ENCODE measurements around the gene ATP8B3. TPM values are rescaled to one million over a fixed set of nuclear protein-coding genes. Genes with fewer than 3 reads are reported as not detected.

Gene ATP8B3
- total RNA-seq, 4 donors from 2014 or later = 1.3 to 2.0 (median 1.6) TPM; not detected in 1

- Histone ChIP-seq H3K27me3 (no peaks in the 10 kb centered on the region), H3K27ac (no peak overlapping the region), H3K4me3 (replicated peaks in 1 of 3) (no peak overlapping the region), H3K4me1 (peaks cover 12 to 37% of the 10 kb centered on the region in 2 donors), H3K36me3 (no peaks in the 10 kb centered on the region), H3K9me3 (no peaks in the 10 kb centered on the region)
- no peak for TF ChIP-seq POLR2A (IDR thresholded peaks at IDR 0.05)
- TF ChIP-seq CTCF (IDR thresholded peaks at IDR 0.05) = peak; percentile 30 to 92 (median 70)
- intact Hi-C loops (cut with DNase I) = no loop called here
- WGBS, 2 donors = 49 to 69% methylated on average over 12 to 20 of the region's 27 CpGs
- peak; percentile 65 to 69 for DNase-seq
Observed at GRCh38 chr19:1853295-1854038, 41.4 kb upstream of the ATP8B3 start.

GRCh38 chr19:1852581-1853128 is 40.6 kb upstream of the ATP8B3 start:
- no peak overlapping the region for H3K4me3 ChIP-seq (replicated peaks in 1 of 3)
- no peaks in the 10 kb centered on the region for H3K36me3 ChIP-seq
- WGBS, 2 donors = 91 to 95% methylated on average over 4 to 9 of the region's 9 CpGs
- no peaks in the 10 kb centered on the region for H3K9me3 ChIP-seq
- DNase-seq = no peak
- peaks cover 12 to 31% of the 10 kb centered on the region in 2 donors for H3K4me1 ChIP-seq
- H3K27ac ChIP-seq = no peak overlapping the region
- no peak for TF ChIP-seq POLR2A (IDR thresholded peaks at IDR 0.05)
- TF ChIP-seq CTCF (IDR thresholded peaks at IDR 0.05) = no peak
- intact Hi-C loops (cut with DNase I) = no loop called here
- H3K27me3 ChIP-seq = no peaks in the 10 kb centered on the region

GRCh38 chr19:1851654-1852580 is 39.8 kb upstream of the ATP8B3 start:
- H3K27me3 ChIP-seq = no peaks in the 10 kb centered on the region
- no peak overlapping the region for H3K4me3 ChIP-seq (replicated peaks in 1 of 3)
- WGBS, 2 donors = 38 to 42% methylated on average over 15 to 57 of the region's 66 CpGs
- H3K9me3 ChIP-seq = no peaks in the 10 kb centered on the region
- no peaks in the 10 kb centered on the region for H3K36me3 ChIP-seq
- TF ChIP-seq POLR2A (IDR thresholded peaks at IDR 0.05) (no peak), CTCF (IDR thresholded peaks at IDR 0.05) (no peak)
- no peak overlapping the region for H3K27ac ChIP-seq
- DNase-seq = no peak
- intact Hi-C loops (cut with DNase I) = no loop called here
- peaks cover 13 to 31% of the 10 kb centered on the region in 2 donors for H3K4me1 ChIP-seq

- WGBS, 2 donors = 68 to 72% methylated on average over 31 of the region's 31 CpGs
- intact Hi-C loops (cut with DNase I) = no loop called here
- Histone ChIP-seq H3K9me3 (no peaks in the 10 kb centered on the region), H3K27me3 (no peaks in the 10 kb centered on the region), H3K4me3 (replicated peaks in 1 of 3) (no peak overlapping the region), H3K27ac (no peak overlapping the region), H3K36me3 (no peaks in the 10 kb centered on the region), H3K4me1 (peaks cover 21 to 31% of the 10 kb centered on the region in 2 donors)
- DNase-seq = no peak
- TF ChIP-seq POLR2A (IDR thresholded peaks at IDR 0.05) (no peak), CTCF (IDR thresholded peaks at IDR 0.05) (no peak)
Observed at GRCh38 chr19:1850809-1851653, 39.0 kb upstream of the ATP8B3 start.
